Upper lobe of left lung (tissue), 4 donors: ENCODE measurements around the gene ZNF618.

Experiments used
- CTCF ChIP-seq, 6 experiments: fragments of 450-650 bp in 4 of 6; fragments of 200-600 bp in 2 of 6; sonication (generic) in 2 of 6; IDR thresholded peaks; one replicate each; pipeline ENCODE4 v1.5.1; 2016 to 2019; ENCODE audit warnings: antibody characterized with exemption in 6 of 6
- EP300 ChIP-seq, 4 donors: sonication (generic); formaldehyde crosslinking; IDR thresholded peaks; one replicate each; pipeline ENCODE4 v1.5.1; 2017; ENCODE audit warnings: antibody characterized with exemption in 4 of 4, control low read depth in 2 of 4
- POLR2AphosphoS5 ChIP-seq, 2 donors: sonication (generic); formaldehyde crosslinking; IDR thresholded peaks; one replicate each; pipeline ENCODE4 v1.5.1; 2017; ENCODE audit warnings: antibody characterized with exemption in 2 of 2

GRCh38 chr9:113928269-113928668 is 52.2 kb downstream of the ZNF618 start:
- TF ChIP-seq EP300 (IDR thresholded peaks at IDR 0.05) (no peak), POLR2AphosphoS5 (IDR thresholded peaks at IDR 0.05) (no peak), CTCF (IDR thresholded peaks at IDR 0.05) (no peak)
